HFFc6 (cell line): ENCODE measurements around the gene ORC6. TPM values are rescaled to one million over a fixed set of nuclear protein-coding genes. Genes with fewer than 3 reads are reported as not detected.

Experiments used
- DNase-seq: peaks from one replicate; pipeline ENCODE4 v3.0.0-alpha.2; 2018
- H3K27ac Mint-ChIP-seq: 2 replicates; pipeline ENCODE4 v1.8.0; 2020; ENCODE audit warnings: mild to moderate bottlenecking, mixed read lengths
- H3K27me3 Mint-ChIP-seq: 2 replicates; pipeline ENCODE4 v1.8.0; 2021; ENCODE audit warnings: mild to moderate bottlenecking, moderate library complexity, mixed read lengths; ENCODE audit not compliant: insufficient read depth
- H3K36me3 Mint-ChIP-seq: 2 replicates; pipeline ENCODE4 v1.8.0; 2021; ENCODE audit warnings: low read depth, mixed read lengths
- H3K4me1 Mint-ChIP-seq: 2 replicates; pipeline ENCODE4 v1.8.0; 2020; ENCODE audit warnings: low read depth, mixed read lengths
- H3K4me3 Mint-ChIP-seq: 2 replicates; pipeline ENCODE4 v1.8.0; 2020; ENCODE audit warnings: mild to moderate bottlenecking, moderate library complexity, mixed read lengths
- H3K9me3 Mint-ChIP-seq: 2 replicates; pipeline ENCODE4 v1.8.0; 2020; ENCODE audit warnings: mild to moderate bottlenecking, mixed read lengths
- total RNA-seq, 6 experiments: library from RNA; stranded (reverse); fragmentation: NEBNext Ultra II Directional; extraction: Animal tissue kit (Norgen Biotek cat#: 25700); gene quantifications; 2 replicates in 1 of 6; 3 replicates in 5 of 6; pipeline ENCODE4 v1.2.3, GENCODE V29; 2021
- TF ChIP-seq, protein P1 (sequence below): fragments of 200-600 bp; sonication (generic); IDR thresholded peaks from 2 replicates; pipeline ENCODE4 v1.5.0; 2021; ENCODE audit warnings: antibody characterized with exemption, mild to moderate bottlenecking

The ORC6 gene
- total RNA-seq, 6 experiments from 2014 or later, result 10.1 to 22.7 (median 14.8) TPM

DNA sequence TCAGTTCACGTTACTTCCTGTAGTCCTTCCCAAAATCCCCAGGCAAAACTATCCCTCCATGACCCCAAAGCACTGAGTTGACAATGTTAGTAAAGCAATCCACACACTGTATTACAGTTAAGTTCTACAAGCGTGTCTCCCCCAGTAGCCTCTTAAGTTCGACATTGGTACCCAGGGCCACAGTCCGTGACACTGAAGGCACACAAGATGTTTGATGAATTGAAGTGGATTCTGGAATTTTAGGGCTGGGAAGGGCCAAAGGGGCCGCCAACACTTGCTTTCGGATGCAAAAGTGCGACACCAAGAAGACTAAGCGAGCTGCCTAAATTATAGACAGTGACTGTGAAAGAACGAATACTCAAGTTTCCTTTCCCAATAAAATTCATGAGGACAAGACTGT is 2.0 kb upstream of the ORC6 start:
- H3K4me1 Mint-ChIP-seq, result peaks cover 42% of the 10 kb centered on the region
- no peaks in the 10 kb centered on the region for H3K9me3 Mint-ChIP-seq
- no peaks in the 10 kb centered on the region for H3K36me3 Mint-ChIP-seq
- no peak overlapping the region for H3K4me3 Mint-ChIP-seq
- no peaks in the 10 kb centered on the region for H3K27me3 Mint-ChIP-seq
- DNase-seq, result no peak
- TF ChIP-seq, protein P1, sequence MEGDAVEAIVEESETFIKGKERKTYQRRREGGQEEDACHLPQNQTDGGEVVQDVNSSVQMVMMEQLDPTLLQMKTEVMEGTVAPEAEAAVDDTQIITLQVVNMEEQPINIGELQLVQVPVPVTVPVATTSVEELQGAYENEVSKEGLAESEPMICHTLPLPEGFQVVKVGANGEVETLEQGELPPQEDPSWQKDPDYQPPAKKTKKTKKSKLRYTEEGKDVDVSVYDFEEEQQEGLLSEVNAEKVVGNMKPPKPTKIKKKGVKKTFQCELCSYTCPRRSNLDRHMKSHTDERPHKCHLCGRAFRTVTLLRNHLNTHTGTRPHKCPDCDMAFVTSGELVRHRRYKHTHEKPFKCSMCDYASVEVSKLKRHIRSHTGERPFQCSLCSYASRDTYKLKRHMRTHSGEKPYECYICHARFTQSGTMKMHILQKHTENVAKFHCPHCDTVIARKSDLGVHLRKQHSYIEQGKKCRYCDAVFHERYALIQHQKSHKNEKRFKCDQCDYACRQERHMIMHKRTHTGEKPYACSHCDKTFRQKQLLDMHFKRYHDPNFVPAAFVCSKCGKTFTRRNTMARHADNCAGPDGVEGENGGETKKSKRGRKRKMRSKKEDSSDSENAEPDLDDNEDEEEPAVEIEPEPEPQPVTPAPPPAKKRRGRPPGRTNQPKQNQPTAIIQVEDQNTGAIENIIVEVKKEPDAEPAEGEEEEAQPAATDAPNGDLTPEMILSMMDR, result peak; percentile 18; the same call in 1 of the 2 replicates
- no peak overlapping the region for H3K27ac Mint-ChIP-seq

DNA sequence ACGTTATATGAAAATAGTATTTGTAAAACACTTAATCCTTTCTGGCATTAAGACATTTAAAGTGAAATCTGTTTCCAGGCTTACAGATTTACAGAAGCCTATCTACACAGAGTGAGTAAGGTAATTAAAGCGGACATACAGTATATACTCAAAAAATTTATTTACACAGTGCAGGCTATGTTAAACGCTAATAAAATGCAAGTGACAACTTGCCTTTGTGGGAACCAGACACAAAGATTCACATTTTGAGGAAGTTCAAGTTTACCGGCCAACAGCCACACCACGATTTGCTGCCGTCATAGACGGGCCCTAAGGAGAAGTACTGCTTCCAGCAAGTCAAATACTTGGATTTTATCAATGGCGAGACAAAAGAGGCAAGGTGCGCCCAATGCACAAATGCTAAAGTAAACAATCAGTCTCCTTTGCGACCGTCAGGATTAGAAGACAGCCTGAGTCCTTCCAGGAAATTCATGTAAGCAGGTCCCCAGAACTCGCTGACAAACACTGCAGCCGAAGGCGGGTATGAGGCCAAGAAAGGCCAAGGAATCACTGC is 1.3 kb upstream of the ORC6 start:
- Mint-ChIP-seq H3K9me3 (no peaks in the 10 kb centered on the region), H3K4me3 (no peak overlapping the region), H3K4me1 (peaks cover 42% of the 10 kb centered on the region), H3K36me3 (no peaks in the 10 kb centered on the region), H3K27me3 (no peaks in the 10 kb centered on the region), H3K27ac (no peak overlapping the region)
- peak; percentile 16 for DNase-seq
- TF ChIP-seq, protein P1, result no peak; the same call in 1 of the 2 replicates

GRCh38 chr16:46688654-46689364 is 650 bp upstream of the ORC6 start, which contains the start of gene VPS35:
Gene VPS35, minus strand, starts transcription at chr16:46689178. Its CDS starts 45 bp downstream, at chr16:46689133.
- no peaks in the 10 kb centered on the region for H3K9me3 Mint-ChIP-seq

GRCh38 chr16:46690281-46691178 is 1.1 kb downstream of the ORC6 start:
- H3K27me3 Mint-ChIP-seq, result no peaks in the 10 kb centered on the region
- no peak overlapping the region for H3K4me3 Mint-ChIP-seq
- H3K36me3 Mint-ChIP-seq, result peaks cover 9% of the 10 kb centered on the region; the same call in 1 of the 2 replicates
- TF ChIP-seq, protein P1, result peak; percentile 39
- H3K4me1 Mint-ChIP-seq, result peaks cover 25% of the 10 kb centered on the region
- no peak overlapping the region; the same call in 1 of the 2 replicates for H3K27ac Mint-ChIP-seq
- no peak for DNase-seq
- H3K9me3 Mint-ChIP-seq, result no peaks in the 10 kb centered on the region

More at GRCh38 chr16:46688654-46689364, 650 bp upstream of the ORC6 start, which contains the start of gene VPS35:
- TF ChIP-seq, protein P1, result peak; percentile 51; the same call in 1 of the 2 replicates
- Mint-ChIP-seq H3K27ac (no peak within 1 kb of the TSS), H3K36me3 (no peaks in the 10 kb centered on the region), H3K27me3 (no peaks in the 10 kb centered on the region), H3K4me1 (peaks cover 42% of the 10 kb centered on the region), H3K4me3 (no peak within 1 kb of the TSS)
- peak; percentile 98 for DNase-seq

GRCh38 chr16:46691726-46692125 is 2.3 kb downstream of the ORC6 start:
- no peaks in the 10 kb centered on the region for H3K9me3 Mint-ChIP-seq
- peak overlapping the region; percentile 3; the same call in 1 of the 2 replicates for H3K27ac Mint-ChIP-seq
- no peak for DNase-seq
- no peak overlapping the region for H3K4me3 Mint-ChIP-seq
- no peaks in the 10 kb centered on the region for H3K27me3 Mint-ChIP-seq
- TF ChIP-seq, protein P1, result no peak
- H3K4me1 Mint-ChIP-seq, result peaks cover 14% of the 10 kb centered on the region
- peaks cover 14% of the 10 kb centered on the region; the same call in 1 of the 2 replicates for H3K36me3 Mint-ChIP-seq
